Hematopoietic multipotent progenitor cell treated with erythropoietin and hydrocortisone succinate and interleukin-3 and kit ligand, for 6 days (in vitro differentiated cells): ENCODE data around the gene RBM15.

Experiments used
- DNase-seq: peaks from one replicate; pipeline ENCODE4 v3.0.0-alpha.2; 2015

The RBM15 gene

DNA sequence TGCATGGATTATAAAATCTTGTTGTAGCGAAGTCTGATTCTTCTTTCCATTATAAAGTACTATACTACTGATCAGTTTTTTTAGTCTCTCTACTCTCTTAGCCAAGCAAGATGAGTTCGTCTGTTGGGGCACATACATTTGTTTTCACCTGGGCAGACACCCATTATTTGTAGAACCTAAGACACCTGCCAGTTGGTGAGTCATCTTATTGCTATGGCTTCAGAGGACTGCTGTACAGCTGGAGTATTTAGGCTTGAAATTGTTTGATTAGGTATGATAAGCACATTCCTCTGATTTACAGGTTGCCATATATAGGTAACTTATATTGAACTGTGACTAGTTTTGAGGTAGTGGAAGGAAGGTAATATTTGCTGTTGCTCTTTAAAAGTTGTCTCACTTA, 17.2 kb downstream of the RBM15 start:
- no peak for DNase-seq

- no peak for DNase-seq
Observed at GRCh38 chr1:110360431-110360830, 21.3 kb downstream of the RBM15 start.

DNA sequence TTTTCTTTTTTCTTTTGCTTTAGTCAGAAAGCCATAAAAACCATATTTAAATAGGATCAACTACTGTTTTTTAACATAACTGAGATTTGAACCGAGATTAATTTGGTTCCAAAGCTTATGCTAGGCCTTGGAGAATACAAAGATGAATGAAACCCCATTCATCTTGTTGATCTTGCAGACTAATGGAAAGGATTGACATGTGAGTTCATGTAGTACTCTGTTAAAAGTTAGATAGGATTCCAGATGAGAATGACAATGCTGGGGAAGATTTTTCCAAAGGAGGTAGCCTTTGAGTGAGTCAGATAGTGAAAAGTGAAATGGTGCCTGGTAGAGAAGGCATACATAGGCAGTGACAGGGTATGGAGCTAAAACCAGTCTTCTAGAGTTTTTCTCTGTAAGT, 22.7 kb downstream of the RBM15 start:
- no peak for DNase-seq

DNA sequence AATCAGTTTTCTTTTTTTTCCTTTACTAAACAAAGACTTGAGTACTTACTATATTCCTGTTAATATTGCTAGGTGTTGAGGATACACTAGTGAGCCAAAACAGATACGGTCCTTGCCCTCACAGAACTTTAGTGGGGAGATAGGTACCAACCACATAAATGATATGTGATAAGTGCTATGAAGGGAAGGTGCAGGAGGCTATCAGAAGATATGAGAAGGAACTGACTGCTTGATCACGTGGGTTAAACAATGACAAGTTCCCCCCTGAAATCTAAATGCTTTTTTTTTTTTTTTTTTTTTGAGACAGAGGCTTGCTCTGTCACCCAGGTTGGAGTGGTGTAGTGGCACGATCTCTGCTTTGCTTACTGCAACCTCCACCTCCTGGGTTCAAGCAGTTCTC, 25.0 kb downstream of the RBM15 start:
- DNase-seq = peak; percentile 75

GRCh38 chr1:110370827-110371226, 31.6 kb downstream of the RBM15 start:
- DNase-seq = peak; percentile 31

GRCh38 chr1:110375490-110375889, 36.3 kb downstream of the RBM15 start:
- no peak for DNase-seq

- peak; percentile 15 for DNase-seq
Observed at GRCh38 chr1:110380672-110381283, 41.6 kb downstream of the RBM15 start.

DNA sequence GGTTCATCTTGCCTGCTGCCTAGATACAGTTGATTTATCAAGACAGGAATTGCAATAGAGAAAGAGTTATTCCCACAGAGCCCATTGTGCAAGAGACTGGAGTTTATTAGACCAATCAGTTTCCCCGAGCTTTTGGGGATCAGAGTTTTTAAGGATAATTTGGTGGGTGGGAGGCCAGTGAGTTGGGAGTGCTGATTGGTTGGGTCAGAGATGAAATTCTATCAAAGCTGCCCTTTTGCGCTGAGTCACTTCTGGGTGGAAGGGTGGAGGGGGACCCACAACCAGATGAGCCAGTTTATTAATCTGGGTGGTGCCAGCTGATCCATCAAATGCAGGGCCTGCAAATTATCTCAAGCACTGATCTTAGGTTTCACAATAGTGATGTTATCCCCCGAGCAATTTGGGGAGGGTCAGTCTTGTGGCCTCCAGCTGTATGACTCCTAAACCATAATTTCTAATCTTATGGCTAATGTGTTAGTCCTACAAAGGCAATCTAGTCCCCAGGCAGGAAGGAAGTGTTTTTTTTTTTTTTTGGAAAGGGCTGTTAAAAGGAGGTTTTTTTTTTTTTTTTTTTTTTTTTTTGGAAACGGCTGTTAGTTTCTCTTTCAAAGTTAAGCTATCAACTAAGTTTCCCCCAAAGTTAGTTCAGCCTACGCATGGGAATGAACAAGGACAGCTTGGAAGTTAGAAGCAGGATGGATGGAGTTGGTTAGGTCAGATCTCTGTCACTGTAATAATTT, 44.2 kb downstream of the RBM15 start:
- peak; percentile 39 for DNase-seq

- no peak for DNase-seq
Observed at GRCh38 chr1:110384581-110385321, 45.6 kb downstream of the RBM15 start.

GRCh38 chr1:110385369-110385768, 46.2 kb downstream of the RBM15 start:
- no peak for DNase-seq

- DNase-seq = no peak
Observed at GRCh38 chr1:110387048-110387754, 48.0 kb downstream of the RBM15 start.

DNA sequence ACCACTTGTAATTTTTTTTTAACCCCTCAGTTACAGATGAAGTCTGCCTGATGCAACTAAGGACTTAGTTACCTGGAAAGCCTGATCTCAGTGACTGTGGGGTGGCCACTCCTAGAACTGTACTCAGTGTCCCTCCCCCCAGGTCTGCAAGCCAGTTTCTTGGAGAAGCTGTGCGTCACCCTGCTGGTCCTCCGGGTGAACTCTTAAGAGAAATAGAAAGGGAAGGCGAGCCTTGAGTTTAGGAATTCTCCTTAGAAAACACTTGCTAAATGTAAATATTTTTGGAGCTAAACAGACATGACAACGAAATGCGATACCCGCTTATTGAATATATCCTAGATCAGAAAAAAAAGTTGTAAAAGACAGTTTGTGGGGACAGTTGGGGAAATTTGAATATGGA, 50.9 kb downstream of the RBM15 start:
- DNase-seq = no peak

GRCh38 chr1:110390692-110391245, 51.6 kb downstream of the RBM15 start, which contains the start of gene SLC16A4:
Gene SLC16A4, minus strand, starts transcription at chr1:110391026. Its CDS starts 1,703 bp downstream, at chr1:110389323.
- no peak for DNase-seq

GRCh38 chr1:110393286-110393685, 54.1 kb downstream of the RBM15 start:
- DNase-seq = no peak

DNA sequence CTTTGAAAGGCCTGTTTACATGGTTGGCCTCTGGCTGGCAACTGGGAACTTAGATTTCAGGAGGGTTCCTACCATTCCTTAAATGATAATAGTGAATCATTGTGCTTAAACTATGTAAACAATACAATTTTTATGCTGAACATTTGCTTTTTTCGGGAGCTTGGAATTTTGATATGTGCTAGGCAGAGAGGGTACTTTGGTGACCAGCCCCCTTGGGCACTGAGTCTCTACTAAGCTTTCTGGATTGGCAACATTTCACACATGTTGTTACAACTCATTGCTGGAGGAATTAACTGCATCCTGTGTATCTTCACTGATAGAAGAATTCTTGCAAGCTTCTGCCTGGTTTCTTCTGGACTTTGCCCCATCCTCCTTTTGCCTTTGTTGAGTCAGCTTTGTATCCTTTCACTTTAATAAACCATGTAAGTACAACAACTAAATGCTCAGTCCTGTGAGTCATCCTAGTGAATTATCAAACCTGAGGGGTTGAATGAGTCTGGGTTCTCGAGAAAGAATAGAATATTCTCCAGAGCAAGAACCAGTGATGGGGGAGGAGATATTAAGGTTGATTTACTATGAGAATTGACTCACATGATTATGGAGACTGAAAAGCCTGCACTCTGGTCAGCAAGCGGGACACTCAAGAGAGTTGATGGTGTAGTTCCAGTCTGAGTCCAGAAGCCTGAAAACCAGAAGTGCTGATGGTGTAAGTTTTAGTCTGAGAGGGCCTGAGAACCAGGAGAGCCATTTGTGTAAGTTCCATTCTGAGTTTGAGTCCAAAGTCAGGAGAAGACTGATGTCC, 54.7 kb downstream of the RBM15 start:
- no peak for DNase-seq

DNA sequence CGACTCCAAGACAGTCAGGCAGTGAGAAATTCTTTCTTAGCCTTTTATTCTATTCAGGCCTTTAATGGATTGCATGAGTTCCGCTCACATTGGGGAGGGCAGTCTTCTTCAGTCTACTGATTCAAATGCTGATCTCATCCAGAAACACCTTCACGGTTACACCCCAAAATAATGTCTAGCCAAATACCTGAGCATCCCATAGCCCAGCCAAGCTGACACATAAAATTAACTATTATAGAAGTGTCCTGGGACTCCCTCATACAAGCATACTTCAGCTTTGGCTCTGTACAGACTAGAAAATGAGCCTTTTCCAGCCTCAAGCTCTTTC, 55.3 kb downstream of the RBM15 start:
- no peak for DNase-seq
